Smooth muscle cell of the brain vasculature (primary cell): ENCODE results near the gene HEXIM2.
A peak's percentile ranks its signal among the peaks of the same experiment; 100 is the strongest.

ENCODE experiments used
- DNase-seq: peaks from one replicate; pipeline ENCODE4 v3.0.0-alpha.2; 2012; ENCODE audit warnings: low read depth, low spot score

The HEXIM2 gene

GRCh38 chr17:45143767-45144198 is 17.9 kb upstream of the HEXIM2 start:
- DNase-seq, result no peak

- no peak for DNase-seq
Observed at GRCh38 chr17:45144199-45145034, 17.3 kb upstream of the HEXIM2 start.

GRCh38 chr17:45145035-45145389 is 16.7 kb upstream of the HEXIM2 start:
- DNase-seq, result no peak

- DNase-seq, result no peak
Observed at GRCh38 chr17:45146166-45146565, 15.5 kb upstream of the HEXIM2 start.

- no peak for DNase-seq
Observed at GRCh38 chr17:45146592-45146889, 15.1 kb upstream of the HEXIM2 start.

GRCh38 chr17:45146890-45147580 is 14.6 kb upstream of the HEXIM2 start:
- DNase-seq, result no peak

- DNase-seq, result no peak
Observed at GRCh38 chr17:45147581-45148182, 14.0 kb upstream of the HEXIM2 start.

GRCh38 chr17:45148183-45149036 is 13.3 kb upstream of the HEXIM2 start, which contains the start of gene HEXIM1:
Gene HEXIM1 (plus strand): TSS chr17:45148475. CDS start chr17:45149191, 716 bp downstream.
- peak; percentile 99 for DNase-seq

GRCh38 chr17:45149037-45149668 is 12.5 kb upstream of the HEXIM2 start:
- DNase-seq, result no peak

GRCh38 chr17:45149669-45150664 is 11.7 kb upstream of the HEXIM2 start:
- DNase-seq, result no peak

- DNase-seq, result no peak
Observed at GRCh38 chr17:45150911-45151809, 10.5 kb upstream of the HEXIM2 start.

GRCh38 chr17:45155029-45155428 is 6.6 kb upstream of the HEXIM2 start:
- no peak for DNase-seq

GRCh38 chr17:45155483-45155882 is 6.2 kb upstream of the HEXIM2 start:
- DNase-seq, result no peak

- DNase-seq, result no peak
Observed at GRCh38 chr17:45156242-45156641, 5.4 kb upstream of the HEXIM2 start.

GRCh38 chr17:45160447-45161287 is 1.0 kb upstream of the HEXIM2 start:
- no peak for DNase-seq

GRCh38 chr17:45162025-45162687 is 481 bp downstream of the HEXIM2 start:
- DNase-seq, result no peak

GRCh38 chr17:45164734-45165269 is 3.1 kb downstream of the HEXIM2 start:
- no peak for DNase-seq
